GM21381 (cell line): Measurements from ENCODE around the gene GALNT2.

Experiments used
- ATAC-seq: cut with Tn5 transposase; IDR thresholded peaks from one replicate; pipeline ENCODE4 v1.9.1; 2021; ENCODE audit warnings: mild to moderate bottlenecking, moderate library complexity; ENCODE audit not compliant: unreplicated experiment

GALNT2 gene

DNA sequence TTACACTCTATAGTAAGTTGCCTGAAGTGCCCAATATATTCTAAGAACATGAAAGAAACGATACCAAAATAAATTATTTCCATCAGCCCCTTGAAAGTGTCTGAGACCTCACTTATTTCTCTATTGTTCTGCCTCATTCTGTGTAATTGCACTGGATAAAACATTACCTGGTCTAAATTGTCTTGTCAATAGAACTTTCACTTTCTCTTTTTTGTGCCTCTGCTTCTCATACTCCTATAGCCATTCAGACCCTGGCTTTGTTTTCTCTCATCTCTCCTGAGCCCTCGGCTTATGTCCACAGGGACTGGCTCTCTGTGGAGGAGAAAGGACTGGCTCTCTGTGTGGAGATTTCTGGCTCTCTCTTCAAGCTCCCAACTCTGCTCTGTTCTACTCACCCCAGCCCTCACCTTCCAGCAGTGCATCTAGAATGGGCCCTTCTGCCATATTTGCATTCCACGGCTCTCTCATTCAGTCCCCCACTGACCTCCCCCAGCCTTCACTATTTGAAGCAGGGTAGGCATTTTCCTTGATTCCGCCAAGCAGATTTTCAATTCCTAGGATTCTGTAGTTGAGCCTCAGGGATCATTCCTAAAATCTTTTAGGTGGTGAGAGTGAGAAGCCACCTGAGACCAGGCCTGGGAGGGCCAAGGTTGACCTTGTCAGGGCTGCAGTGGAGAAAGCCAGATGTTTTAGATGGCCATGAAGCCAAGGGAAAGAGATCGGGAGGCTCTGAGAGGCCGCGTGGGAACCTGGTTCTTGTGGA lies 15.9 kb upstream of the GALNT2 start:
- no peak for ATAC-seq

DNA sequence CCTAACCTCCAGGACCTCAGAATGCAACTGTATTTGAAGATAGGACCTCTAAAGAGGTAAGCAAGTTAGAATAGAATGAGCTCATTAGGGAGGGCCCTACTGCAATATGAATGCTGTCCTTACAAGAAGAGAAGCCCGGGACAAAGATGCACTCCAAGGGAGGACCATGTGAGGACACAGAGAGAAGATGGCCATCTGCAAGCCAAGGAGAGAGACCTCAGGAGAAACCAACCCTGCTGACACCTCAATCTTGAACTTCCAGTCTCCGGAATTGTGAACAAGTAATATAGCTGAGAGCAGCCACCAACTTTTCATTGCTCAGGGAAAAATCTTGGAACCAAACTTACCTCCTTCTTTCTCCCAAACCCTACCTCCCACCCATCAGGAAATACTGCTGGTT lies 15.0 kb upstream of the GALNT2 start:
- no peak for ATAC-seq

DNA sequence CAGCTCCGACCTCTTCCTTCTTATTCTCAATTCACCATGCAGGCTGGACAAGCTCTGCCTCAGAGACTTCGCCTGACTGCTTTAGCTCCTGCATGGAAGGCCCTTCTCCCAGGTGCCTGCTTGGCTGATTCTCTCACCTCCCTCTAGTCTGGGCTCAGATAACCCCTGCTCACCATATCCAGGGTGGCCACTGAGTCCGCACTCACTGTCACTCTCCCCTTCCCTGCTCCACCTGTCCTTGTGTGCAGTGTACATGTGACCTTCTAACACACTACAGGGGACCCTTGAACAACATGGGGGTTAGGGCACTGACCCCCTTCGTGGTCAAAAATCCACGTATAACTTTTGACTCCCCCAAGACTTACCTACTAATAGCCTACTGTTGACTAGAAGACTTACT lies 14.4 kb upstream of the GALNT2 start:
- no peak for ATAC-seq

DNA sequence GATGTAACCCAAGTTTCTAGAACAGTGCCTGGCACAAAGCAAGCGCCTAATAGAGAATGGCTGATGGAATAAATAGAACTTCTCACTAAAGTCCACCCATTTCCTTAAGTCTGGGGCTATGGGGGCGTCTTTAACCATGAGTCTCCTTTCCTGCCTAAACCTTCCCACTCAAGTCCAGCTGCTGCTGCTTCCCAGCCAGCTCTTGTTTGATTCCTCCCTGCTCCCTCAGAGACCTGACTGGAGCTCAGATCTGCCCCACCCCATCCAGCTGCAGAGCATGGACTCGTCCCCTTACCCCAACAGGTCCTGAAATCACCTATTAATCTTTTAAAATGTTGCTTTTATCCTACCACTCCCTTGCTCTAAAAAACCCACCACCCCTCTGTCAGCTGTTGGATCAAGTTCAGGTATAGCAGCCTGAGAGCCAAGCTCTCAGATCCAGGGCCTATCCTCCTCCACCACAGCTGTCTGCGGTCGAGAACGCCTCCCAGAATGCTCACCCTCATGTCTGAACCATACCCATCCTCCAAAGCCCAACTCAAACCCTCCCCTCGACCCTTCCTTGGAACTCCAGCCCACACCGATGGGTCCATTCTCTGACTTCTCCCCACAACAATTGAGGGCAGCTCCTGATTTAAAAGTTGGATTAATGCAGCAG lies 12.8 kb upstream of the GALNT2 start:
- no peak for ATAC-seq

DNA sequence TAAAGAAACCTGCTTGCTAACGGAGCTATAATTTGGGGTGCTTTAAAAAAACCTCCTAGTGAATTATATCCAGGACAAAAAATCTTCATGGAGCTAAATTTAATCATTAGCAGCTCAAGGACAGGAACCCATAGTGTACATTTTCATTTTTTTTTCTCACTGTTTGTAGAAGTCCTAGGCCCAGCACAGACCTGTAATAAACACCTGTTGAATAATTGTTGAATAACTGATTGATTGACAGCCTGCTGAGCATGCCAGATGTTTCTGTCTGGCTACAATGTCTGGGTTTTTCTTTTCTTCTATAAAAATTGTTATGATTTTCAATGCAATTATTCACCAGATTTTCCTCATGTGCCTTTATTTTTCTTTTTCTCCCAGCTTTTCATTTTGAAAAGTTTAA lies 10.9 kb upstream of the GALNT2 start:
- ATAC-seq = no peak

DNA sequence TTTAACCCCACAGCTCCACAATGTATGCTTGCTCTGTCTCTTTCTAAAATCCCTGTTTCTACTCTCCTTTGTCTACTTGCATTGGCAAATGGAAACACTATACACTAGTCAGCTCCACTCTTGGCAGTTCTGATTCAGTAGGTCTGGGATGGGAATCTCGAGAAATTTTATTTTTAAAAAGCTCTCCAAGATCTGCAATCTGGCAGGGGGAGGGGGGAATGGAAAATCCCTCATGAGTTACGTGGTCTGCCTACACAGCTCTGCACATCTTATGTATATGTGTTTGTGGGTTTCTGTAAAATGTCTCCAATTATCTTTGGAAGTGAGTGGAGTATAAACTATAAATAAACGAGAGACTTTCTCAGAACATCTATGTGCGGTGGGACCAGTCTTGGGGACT lies 9.9 kb upstream of the GALNT2 start:
- no peak for ATAC-seq

DNA sequence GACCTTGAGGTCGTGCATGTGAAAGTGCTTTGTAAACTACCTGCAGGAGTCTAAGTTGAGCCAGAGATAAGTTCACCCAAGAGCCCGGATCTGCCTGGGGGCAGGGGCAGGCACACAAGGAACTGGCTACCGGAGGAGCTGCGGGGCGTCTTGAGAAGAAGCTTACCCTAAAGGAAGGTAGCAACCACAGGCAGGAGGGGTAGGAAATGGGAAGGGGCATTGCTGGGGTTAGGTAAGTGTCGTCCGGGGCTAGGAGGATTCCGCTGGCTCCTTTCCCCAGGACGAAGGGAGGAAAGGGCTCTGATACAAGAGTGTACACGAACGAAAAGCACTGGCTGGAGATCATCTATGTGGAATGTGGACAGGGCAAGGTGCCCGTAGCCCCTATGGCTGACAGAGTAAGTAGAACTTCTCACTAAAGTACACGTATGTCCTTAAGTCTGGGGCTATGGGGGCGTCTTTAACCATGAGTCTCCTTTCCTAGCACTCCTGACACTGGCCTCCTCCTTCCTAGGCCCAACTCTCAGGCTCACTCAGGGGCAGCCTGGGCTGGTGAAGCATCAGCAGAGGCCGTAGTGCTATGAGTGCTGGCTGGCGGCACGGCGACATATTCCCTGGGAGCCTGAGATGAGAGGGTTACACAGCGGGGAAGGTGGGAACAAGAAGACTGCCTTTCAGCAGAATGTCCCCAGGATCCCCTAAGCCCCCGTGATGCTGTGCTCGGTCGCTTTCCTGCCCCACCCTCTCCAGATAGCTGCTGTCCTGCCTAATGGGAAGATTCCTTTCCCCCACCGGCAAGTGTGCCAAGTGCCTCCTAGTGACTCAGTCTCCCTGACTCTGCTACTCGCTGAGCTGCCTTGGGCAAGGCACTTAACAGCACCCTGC lies 9.1 kb upstream of the GALNT2 start:
- ATAC-seq = no peak

DNA sequence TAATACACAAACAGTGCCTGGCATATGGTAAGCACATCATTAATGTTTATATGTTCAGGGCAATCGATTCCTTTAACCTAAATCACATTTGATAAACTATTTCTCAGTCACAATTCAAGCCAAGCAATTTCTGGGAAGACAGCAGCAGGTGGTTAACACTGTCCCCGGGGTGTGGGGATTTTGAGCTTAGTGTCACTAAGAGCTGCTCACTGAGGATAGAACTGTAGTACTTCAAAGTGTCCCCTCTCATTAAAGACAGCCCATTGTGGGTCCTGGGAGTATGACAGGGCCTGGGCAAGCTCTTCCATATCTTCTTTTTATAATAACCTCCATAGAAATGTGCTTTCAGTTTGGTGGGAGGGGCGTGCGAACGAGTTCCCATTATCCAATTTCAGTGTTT lies 8.4 kb upstream of the GALNT2 start:
- ATAC-seq = no peak

DNA sequence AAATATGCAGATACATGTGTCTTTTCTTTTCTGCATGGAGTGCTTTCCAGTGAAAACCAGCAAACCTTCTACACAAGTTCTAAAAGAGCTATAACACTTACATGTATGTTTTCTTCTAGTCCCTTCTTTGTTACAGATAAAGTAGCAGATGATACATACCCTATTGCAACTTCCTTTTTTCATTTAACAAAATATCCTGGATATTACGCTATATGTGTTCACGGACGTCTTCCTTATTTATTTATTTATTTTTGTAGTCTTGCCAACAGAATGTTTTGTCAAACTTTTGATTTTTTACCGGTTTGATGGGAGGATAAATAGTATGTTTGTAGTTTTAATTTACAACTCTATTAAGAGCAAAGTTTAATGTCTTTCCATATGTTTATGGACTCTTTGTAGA lies 5.2 kb upstream of the GALNT2 start:
- no peak for ATAC-seq

DNA sequence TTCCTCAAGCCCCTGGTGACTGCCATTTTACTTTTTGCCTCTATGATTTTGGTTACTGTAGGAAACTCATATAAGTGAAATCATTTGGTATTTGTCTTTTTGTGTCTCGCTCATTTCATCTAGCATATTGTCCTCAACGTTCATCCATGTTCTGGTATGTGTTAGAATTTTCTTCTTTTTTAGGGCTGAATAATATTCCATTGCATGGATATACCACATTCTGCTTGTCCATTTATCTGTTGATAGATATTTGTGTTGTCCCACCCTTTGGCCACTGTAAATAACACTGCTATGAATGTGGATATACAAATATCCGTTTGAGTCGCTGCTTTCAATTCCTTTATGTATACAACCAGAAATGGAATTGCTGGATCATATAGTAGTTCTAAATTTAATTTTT lies 4.5 kb upstream of the GALNT2 start:
- ATAC-seq = no peak

DNA sequence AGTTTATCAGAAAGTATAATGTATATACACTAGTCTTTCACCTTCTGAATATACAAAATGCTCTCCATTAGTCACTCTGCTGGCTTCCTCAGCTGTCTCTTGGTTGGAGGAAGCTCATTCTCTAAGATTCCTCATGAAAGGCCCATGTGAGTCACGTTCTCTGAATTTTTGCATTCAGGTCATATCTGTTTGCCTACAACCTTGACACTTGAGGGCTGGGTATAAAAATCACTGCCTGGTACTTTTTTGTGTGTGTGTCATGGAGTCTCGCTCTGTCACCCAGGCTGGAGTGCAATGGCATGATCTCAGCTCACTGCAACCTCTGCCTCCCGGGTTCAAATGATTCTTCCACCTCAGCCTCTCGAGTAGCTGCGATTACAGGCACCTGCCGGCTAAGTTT lies 2.8 kb upstream of the GALNT2 start:
- no peak for ATAC-seq

DNA sequence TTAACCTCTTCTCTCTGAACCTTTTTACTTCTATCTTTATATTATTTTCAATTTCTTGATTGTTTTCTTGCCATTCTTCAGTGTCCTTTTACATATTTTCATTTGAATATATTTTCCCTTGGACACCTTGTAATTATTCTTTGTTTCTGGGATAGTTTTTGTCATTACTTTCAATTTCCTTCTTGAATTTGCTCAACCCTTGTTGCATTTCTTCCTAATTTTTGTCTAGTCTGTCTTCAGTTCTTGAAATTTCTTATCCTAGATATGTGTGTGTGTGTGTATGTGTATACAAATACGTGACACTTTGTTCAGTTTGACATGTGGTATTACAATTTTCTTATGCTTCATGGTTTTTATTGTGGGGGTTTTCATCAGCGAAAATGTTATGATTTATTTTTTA lies 1.9 kb upstream of the GALNT2 start:
- ATAC-seq = no peak

DNA sequence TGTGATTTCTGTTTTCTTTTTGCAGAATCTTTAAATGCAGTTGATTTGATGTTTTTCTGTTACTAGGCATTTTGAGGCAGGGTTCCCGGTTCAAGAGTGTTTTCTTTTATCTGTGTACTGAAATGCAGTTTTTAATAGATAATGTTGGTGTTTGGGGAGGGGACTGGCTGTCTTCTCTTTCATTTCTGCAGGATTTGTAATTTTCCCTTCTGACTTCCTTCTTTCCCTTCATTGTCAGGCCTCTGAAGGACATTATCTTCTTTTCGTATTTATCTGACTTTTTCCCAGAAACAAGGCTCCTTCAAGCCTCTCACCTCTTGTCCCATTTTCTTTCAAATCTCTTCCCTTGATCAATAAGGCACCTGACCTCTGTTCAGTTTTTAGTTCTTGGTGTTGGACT lies 1.5 kb upstream of the GALNT2 start:
- ATAC-seq = no peak

DNA sequence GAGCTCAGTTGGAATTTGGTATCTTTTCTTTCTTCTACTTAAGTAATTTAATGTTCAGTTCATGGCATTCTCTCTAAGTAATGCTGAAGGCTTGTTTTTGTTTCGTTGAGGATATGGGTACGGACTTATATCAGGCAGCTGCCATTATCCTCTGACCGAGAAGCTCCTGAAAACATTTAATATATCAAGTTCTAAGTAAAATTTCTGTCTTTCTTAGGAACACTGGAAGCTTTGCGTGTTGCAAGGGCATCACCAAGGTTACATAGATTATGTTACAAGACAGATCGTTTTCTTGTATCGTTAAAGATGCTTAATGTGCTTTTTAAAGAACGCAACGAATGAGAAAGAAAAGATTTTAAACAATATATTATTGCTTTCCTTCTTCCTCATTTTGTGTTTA lies 1.0 kb upstream of the GALNT2 start:
- no peak for ATAC-seq

DNA sequence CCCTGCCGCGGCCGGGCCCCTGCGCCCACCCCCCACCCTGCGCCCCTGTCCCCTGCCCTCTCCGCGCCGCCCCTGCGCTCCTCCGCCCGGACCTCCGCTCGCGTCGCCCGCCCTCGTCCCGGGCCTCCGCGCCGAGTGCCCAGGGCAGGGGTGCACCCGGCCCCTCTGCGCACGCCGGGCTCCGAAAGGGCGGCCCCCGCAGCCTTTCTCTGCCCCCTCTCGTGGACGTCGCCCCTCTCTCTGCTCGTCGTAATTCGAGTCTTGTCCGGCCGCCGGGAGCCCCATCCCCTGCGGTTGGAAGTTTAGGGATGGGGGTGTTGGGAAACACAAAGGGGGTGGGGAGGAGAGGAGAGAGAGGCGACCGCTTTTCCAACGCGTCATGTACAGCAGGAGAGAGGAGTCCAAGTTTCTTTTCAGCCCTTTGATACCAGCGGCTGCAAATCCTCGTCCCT lies 407 bp downstream of the GALNT2 start:
- peak; percentile 27 for ATAC-seq

DNA sequence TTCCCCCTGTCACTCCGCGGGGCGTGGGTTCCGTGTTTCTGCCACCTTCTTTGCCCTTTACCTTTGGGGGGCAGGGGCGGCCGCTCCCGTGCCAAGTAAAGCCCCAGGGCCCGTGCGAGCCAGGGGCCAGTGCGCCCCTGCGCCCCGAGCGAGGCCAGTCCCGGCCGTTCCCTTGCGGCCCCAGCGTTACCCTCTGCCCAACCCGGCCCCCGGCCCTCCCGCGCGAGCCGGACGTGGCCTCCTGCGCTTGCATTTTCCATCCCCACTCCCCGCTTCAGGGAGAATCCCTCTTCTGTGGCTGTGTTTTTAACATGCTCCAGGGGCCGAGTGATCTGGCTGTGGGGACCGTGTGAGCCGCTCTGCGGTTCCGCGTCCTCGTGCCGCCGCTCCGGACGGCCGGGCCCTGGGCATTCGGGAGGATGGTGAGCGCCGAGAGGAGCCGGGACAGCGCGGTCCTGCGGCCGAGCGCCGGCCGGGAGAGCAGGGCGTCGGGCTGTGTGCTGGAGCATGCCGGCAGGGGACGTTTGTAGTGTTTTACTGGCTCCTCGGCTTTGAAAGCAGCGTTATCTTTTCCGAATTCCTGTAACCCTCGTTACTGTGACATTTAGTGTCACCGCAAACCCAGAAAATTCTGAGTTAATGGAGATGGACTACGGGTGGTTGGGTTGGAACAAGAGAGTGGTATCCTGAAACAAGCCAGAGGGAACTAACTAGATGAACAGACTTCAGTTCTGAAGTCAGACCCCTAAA lies 1.0 kb downstream of the GALNT2 start:
- ATAC-seq = no peak

DNA sequence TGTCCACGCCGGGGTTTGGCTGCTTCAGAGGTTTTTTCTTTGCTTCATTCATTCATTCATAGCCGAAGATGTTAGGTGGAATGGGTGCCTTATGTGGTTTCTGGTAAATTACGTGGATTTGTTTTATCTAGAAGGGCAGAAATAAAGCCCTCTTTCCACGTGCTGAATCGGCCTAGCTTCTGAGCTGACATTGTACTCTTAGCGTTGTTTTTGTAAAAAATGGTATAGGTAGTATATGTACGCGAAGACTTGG lies 1.5 kb downstream of the GALNT2 start:
- no peak for ATAC-seq

DNA sequence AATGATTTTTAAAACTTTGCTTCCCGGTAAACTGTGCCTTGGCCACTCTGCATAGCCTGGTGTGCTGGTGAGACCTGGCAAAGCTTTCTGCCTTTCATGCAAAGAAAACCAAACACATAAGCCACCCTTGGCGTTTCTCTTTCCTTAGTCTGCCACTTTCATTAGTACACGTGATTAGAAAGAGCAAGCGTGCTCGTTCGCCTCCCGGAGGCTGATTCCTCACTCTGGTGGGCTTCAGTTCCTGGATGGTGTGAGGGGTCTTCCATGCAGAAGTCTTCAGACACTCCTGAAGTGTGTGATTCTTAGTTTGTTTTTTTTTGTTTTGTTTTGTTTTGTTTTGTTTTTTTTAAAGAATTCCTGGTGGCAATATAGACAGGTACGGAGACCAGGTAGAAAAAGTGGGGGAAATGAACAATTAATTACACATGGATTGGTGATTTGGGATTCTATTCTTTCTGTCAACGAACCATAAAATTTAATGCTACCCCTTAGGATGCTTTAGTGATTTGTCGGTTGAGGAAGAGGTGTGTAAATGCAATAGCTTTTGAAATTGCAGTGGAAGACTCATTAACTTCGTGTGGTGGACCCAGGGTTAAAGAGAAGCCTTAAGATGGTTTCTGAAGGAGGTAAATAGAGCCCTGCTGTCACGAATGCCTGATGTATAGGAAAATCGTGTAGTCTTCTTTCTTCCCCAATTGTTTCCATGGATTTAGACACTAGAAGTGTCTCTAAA lies 2.1 kb downstream of the GALNT2 start:
- ATAC-seq = no peak

DNA sequence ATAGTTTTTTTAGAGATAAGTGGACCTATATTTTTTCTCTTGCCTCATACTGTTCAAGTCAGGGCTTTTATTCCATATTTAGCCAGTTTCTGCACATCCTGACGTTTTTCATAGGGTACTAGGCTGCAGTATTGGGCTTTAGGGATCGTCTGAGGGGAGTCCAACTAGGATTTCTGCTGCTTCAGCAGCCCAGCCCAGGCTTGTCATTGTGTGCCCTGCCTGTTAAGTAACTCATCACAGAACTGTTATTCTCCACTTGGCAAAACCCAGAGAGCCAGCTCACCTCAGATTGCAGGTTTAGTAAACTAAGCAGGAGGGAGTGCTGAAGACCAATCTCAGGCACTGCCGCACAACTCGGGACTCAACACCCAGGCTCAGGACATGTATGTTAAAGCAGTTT lies 2.8 kb downstream of the GALNT2 start:
- no peak for ATAC-seq

DNA sequence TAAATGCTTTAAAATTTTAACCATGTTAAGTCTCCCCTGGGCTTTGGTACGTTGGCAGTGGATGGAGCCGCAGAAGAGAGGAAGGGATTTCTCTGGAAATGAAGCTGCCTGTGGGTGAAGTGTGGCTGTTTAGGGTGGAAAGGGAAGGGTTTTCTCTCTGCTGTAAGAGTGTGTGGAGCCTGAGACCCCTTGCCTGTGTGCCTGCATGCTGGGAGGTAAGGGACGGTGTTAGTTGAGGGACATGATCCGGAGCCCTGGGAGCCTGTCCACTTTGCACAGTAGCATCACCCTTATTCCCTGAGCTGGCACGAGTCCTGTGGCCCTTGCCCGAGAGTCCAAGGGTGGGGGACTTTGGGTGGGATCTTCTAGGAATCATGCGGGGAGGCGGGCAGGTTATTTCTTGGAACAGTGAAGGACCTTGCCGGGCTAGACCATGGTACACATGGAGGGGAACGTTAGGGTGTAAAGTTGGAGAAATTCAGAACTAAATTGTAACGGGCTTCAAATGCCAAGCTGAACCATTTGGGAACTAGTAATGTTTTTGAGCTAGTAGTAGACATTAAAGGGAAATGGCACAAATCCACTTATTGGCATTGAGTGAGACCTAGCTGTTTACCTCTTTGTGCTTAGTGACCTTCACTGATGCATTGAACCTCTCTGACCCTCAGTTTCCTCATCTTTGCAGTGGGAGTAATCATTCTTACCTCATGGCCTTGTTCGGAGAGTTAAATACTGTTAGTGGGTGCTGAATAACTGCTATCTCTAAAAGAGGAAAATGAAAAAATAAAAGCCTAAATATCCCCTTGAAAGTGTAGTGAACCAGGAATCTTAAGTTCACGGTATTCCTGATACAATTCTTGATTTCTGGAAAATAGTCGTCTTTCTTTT lies 3.5 kb downstream of the GALNT2 start:
- no peak for ATAC-seq
